Fibroblast of lung (primary cell): ENCODE data around the gene KRT20.

Experiments used
- EZH2 ChIP-seq: IDR thresholded peaks from 2 replicates; pipeline ENCODE4 v1.5.1; 2012; ENCODE audit warnings: low read length, control low read depth, mild to moderate bottlenecking; ENCODE audit errors: missing control alignments
- TF ChIP-seq, protein P1 (sequence below), 2 donors: IDR thresholded peaks in 1 of 2; conservative IDR thresholded peaks in 1 of 2; 1 replicate in 1 of 2; 2 replicates in 1 of 2; pipeline ENCODE4 v1.5.1; 2011 to 2012; ENCODE audit warnings: low read length in 2 of 2, control low read depth in 1 of 2, inconsistent platforms in 1 of 2, low read depth in 1 of 2, mild to moderate bottlenecking in 1 of 2

DNA sequence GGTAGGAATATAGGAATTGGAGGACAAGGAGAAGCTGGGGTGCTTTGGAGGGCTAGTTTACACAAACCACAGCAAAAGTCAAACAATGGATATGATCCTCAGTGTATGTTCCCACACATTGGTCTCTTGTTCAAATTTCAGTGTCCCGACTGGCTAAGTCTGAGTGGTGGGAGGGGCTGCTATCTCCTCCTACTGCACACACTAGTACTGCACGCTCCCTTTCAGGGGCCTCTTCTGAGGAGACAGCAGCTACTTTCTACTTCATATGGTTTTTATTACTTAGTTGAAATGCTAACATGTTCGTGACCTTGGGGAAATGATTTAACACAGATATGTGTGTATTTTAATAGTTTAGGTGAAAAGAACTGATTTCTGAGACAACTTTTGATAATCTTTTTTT lies 43.8 kb downstream of the KRT20 start:
- TF ChIP-seq, protein P1, sequence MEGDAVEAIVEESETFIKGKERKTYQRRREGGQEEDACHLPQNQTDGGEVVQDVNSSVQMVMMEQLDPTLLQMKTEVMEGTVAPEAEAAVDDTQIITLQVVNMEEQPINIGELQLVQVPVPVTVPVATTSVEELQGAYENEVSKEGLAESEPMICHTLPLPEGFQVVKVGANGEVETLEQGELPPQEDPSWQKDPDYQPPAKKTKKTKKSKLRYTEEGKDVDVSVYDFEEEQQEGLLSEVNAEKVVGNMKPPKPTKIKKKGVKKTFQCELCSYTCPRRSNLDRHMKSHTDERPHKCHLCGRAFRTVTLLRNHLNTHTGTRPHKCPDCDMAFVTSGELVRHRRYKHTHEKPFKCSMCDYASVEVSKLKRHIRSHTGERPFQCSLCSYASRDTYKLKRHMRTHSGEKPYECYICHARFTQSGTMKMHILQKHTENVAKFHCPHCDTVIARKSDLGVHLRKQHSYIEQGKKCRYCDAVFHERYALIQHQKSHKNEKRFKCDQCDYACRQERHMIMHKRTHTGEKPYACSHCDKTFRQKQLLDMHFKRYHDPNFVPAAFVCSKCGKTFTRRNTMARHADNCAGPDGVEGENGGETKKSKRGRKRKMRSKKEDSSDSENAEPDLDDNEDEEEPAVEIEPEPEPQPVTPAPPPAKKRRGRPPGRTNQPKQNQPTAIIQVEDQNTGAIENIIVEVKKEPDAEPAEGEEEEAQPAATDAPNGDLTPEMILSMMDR (conservative IDR thresholded peaks at IDR 0.05 in 1 of 2, IDR thresholded peaks at IDR 0.05 in 1 of 2; ENCODE audit: low read depth in 1 of 2, low read length in 2 of 2): no peak
- no peak for TF ChIP-seq EZH2
